GM18519 (cell line): ENCODE measurements around the gene ODC1.
A peak's percentile ranks its signal among the peaks of the same experiment; 100 is the strongest.

Source experiments
- ATAC-seq: cut with Tn5 transposase; IDR thresholded peaks from one replicate; pipeline ENCODE4 v1.9.1; 2021; ENCODE audit warnings: mild to moderate bottlenecking, moderate library complexity; ENCODE audit not compliant: unreplicated experiment, low FRiP score

Gene ODC1

DNA sequence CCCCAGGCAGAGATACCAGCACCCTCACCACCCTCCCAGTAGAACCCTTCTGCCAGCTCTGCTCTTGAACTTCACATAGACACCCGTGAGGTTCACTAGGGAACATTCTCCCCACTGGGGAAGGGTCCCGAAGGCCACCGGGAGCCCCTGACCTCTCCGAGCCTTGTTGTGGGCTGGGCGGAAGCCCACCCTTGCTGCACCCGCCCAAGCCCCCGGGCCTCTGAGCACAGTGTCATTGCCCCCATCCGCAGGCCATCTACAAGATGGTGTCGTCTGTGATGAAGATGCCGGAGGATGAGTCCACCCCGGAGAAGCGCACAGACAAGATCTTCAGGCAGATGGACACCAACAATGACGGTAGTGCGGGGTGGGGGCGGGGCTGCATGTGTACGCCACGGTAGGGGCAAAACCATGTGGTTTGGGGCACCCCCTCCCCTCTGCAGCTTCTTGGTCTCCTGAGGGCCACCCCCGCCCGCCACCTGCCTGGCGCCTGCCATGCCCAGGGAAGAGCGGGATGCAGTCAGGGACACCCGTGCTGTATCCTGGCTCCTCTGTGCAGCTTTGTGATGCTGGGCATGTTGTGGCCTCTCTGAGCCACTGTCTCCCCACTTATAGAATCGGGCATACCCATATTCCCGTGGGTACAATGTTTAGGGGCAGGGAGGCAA, 25.3 kb downstream of the ODC1 start:
- ATAC-seq = no peak

DNA sequence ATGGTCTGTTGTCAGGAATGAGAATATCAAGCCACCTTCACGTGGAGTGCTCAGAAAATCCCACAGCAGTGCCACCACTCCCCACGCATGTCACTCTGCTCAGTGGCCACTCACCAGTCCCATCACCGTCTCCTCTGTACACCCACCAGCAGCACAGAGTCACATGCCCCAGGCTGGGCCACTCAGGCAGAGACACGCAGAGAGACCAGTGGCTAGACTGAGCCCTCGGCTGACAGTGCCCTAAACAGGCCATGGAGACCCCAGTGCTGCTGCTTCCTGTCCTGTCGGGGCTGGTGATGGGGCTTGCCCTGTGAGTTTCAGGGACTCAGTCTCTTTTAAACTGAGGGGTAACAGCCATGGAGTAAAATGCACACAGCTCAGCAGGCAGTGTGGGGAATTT, 25.9 kb downstream of the ODC1 start:
- no peak for ATAC-seq

DNA sequence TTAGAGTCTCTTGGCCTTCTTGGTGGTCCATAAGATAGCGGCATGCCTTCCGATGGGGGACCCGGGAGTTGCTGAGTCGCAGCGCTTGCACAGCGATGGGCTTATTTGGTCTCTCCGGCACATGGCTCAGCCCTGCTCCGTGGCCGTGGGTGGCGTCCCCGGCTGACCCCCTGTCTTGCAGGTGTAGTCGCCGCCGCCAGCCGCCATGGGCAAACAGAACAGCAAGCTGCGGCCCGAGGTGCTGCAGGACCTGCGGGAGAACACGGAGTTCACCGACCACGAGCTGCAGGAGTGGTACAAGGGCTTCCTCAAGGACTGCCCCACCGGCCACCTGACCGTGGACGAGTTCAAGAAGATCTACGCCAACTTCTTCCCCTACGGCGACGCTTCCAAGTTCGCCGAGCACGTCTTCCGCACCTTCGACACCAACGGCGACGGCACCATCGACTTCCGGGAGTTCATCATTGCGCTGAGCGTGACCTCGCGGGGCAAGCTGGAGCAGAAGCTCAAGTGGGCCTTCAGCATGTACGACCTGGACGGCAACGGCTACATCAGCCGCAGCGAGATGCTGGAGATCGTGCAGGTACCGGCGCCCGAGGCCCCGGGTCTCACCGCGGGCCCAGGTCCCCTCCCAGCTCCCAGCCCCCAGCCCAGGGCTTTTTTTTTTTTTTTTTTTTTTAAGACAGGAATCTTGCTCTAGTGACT, 28.4 kb downstream of the ODC1 start:
- ATAC-seq = no peak

DNA sequence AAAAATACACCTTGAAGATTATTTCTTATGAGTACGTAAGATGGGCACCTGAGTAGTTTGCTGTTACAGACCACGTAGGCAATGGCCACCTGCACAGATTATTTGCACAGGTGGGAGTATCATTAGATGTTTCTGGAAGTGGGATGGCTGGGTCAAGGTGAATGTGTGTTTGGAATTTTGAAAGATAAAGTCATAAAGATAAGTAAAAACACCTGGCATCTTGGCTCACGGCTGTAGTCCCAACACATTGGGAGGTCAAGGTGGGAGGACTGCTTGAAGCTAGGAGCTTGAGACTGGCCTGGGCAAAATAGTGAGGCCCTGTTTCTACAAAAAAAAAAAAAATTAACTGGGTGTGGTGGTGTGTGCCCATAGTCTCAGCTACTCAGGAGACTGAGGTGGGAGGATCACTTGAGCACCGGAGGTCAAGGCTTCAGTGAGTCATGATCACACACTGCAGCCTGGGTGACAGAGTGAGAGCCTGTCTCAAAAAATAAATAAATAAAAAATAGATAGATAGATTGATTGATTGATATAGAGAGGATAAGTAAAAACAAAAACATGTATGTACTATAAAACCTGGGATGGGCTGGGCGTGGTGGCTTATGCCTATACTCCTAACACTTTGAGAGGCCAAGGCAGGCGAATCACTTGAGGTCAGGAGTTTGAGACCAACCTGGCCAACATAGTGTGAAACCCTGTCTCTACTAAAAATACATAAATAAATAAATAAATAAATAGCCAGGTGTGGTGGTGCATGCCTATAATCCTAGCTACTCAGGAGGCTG, 30.4 kb downstream of the ODC1 start:
- ATAC-seq = no peak

DNA sequence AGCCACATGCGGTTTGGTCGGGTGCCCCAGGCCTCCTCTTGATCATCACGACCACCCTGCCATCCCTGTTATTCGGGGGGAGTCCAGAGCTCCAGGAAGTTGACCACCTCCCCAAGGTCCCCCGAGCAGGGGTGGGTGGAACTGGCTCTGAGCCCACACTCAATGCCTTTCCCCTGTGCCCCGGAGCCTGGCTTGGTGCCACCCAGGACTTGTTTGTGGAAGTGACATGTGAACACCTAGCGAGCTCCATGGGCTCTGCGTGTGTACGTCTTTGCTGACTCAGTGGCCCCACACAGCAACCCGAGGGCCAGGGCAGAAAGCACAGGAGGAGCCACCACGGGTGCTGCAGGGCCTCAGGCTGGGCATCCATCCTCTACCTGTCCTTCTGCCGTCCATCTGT, 32.5 kb downstream of the ODC1 start:
- no peak for ATAC-seq

DNA sequence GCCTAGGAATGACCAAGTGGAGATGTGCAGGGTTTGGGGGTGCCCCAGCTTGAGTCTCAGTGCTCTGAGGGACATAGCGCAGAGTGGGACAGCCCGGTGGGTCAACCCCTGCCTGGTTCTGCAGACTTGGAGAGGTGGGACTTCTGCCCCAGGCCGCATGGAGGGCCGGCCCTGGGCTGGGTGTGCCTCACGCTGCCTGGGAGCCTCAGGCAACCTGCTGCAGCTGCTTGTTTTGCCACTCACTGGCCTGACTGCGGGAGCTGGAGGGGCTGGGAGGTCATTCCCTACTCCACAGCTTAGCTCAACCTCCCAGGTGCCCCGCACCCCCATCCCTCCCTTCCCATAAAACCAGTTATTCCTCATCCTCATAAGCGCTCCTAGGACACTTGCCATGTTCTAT, 33.1 kb downstream of the ODC1 start:
- ATAC-seq = no peak

DNA sequence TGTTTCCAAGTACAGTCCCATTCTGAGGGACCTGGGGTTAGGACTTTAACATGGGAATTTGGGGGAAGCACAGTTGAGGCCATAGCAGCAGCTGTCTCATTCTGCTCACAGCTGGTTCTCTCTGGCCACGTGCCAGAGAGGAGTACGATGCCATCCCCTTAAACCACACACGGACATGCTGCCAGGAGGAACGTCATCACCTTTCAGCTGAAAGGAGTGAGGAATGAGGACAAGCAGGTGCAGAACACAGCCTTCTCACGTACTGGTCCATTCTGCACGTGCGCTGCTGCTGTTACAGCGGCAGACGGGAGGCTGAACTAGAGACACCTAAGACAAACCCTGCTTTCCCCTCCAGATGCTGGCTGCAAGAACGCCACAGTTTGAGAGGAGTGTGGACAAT, 33.5 kb downstream of the ODC1 start:
- ATAC-seq = no peak

DNA sequence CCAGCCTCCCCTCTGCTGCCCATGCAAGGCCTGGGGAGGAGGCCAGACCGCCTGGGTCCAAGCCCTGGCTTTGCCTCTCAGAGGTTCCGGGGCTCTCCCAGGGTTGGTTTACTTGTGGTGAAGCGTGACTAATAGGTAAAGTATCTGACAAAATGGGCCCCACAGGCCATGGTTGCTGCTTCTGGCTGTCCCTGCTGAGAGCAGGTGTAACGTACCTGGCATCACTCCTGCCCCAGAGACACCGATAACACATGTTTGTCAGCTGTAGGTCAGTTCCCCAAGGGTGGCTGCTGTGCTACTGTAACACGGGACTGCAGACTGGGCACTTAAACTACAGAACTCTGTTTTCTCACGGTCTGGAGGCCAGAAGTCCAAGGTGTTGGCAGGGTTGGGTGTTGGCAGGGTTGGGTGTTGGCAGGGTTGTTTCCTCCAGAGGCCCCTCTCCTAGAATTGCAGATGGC, 34.1 kb downstream of the ODC1 start:
- no peak for ATAC-seq

DNA sequence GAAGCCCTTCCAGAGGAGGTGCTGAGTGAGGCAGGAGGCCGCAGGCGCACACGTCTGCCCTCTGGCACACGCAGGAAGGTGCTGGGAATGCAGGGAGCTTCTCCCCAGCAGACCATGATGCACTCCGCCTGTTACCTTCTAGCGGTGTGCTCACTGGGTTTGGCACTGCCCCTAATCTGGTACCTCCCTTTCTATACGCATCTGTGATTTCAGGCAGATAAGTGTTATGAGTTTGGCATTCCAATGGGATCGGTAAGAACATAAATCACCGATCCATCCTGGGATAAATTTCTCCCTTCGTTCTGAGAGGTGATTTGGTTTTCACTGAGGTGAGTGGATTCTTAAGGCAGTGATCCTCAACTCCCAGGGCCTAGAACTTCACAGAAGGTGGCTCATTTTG, 34.6 kb downstream of the ODC1 start:
- ATAC-seq = no peak

DNA sequence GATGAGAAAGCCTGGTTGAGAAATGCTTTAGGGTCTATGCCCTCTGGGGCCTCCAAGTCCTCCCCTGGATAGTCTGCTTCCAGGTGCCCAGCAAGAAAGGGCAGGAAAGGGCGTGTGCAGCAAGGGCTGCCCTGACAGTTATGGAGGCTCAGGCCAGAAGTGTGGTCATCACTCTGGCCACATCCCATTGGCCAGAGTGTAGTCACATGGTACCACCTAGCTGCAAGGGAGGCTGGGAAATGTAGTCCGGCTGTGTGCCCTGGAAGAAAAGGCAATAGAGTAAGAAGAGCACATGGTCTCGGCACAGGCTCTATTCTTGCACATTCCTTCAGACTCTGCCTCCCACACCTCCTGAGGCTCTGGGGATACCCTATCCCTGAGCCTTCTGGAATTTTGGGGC, 35.7 kb downstream of the ODC1 start:
- ATAC-seq = peak; percentile 37

DNA sequence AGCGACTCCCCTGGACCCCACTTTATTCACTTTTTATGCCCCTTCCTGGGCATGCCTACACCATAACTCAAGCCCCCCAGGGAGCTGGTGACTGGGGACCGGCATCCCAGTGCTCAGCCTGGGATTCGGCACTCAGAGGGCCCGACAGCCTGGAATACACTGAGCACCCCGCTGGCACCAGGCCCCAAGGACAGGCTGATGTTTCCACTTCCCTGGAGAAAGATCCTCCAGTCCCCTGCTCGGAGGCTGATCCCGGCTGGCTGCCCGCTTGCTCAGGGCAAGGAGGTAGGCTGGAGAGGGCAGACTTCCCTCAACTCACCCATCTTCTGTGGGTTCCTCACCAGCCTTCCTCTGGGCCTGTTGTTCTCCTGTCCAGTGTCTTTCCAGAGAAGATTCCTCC, 36.6 kb downstream of the ODC1 start:
- no peak for ATAC-seq

DNA sequence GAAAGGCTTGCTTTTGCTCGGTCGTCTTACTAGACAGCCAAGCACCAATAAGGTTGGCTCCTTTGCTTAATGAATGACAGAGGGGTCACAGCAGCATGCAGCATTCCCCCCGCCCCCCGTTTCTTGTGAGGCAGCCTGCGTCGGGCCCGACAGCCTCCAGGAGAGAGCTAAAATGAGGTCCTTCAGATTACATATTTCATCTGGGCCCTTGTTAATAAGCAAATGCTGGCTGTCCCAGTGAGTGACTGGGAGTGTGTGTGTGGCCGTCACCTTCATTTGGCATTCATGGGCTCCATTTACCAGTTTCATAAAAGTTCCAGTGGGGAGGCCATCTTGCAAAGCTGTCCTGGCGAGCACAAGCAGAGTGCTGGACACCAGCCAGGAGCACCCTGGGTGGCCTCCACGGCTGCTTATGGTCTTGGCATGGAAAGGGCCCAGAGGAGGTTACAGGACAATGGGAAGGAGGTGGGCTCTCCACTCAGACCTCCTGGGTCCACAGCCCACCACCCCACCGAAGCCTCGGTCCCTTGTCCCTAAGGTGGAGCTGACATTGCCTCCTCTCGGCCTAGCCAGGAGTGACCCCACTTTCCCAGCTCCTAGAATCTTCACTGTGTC, 37.2 kb downstream of the ODC1 start:
- ATAC-seq = no peak

DNA sequence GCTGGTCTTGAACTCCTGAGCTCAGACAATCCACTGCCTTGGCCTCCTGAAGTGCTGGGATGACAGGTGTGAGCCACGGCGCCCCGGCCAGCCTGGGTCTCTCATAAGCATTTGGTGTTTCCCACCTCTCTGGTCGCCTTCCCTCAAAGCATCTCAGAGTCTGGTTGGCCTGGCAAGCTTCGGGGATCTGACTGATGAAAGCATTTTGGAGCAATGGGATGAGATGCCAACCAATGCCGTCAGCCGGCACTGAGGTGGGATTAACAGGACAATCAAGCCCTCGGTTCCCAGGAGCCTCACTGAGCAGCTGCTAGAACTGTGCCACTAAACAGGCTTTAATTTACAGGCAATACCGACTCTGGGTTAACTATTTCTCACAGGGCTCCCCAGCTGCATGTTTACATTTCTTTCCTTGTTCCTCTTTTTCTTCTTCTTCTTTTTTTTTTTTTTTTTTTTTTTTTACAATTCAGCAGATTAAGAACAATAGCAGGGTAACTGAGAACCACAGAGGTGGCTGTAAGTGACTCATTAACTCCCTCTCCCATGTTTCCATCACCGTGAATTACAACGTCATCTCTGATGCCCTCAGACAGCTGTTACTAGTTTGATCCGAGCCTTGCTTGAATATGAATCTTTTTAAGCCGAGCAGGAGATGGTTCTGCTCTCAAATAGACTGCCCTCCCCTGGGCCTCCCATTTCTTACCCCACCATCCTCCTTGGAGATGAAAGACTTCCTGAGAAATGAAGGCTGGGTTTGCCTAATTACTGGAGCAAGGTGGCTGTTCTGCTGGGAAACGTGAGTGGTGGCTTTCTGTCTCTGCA, 37.9 kb downstream of the ODC1 start:
- no peak for ATAC-seq

DNA sequence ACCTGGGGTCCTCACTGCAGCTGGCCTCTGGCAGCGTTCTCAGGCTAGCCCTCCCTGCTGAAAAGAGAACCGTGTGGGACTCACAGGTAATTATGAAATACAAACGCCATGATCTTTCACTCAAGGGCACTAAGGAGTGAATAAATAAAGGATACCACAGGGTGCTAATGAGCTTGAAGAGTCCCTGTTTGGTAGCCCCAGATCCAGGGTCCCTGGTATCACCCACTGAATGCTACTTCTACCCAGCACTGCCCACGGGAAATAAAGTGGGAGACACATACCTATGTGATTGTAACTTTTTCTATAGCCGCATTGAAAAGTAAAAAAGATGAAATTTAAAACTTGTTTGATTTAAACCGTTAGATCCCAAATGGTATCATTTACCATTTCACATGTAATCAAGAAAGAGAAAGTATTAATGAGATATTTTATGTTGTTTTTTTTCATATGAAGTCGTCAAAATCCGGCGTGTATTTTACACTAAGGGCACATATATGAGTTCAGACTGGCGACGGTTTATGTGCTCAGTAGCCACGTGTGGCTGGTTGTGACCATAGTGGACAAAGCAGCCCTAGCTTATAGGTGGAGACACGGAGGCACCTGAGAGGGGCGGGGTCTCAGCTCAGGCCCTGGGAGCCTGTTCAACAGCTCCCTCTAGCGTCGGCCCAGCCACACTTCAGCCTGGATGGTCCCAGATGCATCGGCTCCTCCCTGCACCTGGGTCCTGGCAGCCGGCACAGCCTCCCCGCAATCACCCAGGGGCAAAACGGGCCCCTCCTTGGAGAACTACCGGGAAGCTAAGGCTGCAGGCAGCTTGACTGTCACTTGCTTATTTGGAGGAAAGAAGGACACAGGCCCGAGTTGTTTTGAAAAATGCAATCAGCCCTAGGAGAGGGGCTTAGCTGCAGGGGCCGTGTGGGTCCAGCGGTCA, 39.2 kb downstream of the ODC1 start:
- ATAC-seq = peak; percentile 36

DNA sequence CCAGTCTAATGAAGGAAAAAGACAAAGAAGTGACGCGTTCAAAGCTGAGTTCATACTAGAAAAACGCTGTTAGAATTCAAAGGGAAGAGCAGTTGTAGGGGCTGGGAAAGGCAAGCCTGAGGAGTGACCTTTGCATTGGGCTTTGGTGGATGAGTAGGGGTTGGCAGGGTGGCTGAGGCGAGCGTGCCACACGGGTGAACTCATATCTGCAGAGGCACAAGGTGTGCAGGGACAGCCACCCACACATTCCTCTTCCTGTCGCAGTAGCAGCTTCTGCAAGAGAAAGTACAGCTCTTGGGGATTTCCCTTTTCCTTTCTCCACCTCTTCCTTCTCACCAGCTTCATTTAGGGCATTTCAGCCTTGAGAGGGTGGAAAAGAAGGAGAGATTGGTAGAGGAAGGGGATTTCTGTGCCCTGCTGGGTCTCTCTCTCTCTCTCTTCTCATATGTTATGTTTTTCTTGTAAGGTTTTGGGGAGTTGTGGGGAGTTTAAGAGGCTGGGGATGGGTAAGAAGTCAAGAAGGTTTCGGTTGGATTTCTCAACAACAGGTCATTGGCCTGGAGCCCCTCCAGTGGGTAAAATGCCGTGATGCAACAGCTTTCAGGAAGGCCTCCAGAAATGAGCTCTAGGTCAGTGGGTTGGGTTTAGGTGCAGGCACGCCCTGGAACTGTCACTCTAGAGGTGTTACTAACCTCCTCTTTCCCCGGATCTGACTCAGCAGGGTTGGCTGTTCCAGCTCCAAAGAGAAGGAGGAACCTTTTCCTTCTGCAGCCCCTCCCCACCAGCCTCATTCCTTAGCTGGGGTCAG, 40.1 kb downstream of the ODC1 start:
- ATAC-seq = no peak

DNA sequence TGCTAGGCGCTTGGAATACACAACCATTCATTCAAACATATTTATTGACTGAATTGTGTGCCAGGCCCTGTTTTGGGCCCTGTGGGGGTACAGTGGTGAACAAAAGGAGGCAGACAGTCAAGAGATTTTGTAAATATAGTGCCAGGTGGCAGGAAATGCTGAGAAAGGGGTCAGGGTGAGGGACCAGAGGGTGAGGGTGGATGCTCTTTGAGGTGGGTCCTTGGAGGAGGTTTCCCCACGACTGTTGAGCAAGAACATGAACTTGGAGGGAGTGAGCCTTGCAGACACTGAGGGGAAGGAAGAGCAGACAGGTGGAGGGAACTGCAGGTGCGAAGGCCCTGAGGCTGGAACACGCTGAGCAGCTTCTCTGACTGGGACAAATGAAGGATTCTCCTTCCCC, 40.7 kb downstream of the ODC1 start:
- ATAC-seq = no peak

DNA sequence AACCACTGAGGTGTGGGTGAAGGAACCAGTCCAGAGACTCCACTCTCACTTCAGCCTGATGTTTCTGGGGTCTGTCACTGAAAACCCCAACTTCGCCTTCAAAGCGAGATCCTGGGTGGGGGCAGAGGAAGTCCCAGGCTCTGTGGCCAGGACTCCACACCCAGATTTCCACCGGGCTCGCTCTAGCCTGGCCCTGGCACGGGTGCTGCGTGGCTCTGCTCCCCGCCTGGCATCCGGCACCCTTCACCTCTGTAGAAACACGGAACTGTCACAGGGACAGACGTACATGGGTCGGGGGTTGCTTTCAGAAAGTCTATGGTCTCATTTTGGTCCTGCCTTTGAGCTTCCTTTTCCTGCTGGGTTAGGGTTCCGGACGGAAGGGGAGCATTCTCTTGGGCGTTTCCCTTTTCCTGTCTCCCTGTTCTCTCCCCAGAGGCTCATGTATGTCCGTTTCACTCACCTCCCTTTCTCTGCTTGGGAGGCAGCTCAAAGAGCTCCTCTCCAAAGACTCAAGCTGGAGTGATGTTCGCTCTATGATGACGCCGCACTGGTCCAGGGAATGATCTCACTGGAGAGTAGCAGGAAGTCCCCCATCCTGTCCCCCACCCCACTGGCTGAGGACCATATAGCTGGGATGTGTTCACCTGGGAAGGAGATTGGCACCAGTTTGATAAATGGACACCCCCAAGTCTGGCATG, 41.5 kb downstream of the ODC1 start:
- ATAC-seq = no peak

DNA sequence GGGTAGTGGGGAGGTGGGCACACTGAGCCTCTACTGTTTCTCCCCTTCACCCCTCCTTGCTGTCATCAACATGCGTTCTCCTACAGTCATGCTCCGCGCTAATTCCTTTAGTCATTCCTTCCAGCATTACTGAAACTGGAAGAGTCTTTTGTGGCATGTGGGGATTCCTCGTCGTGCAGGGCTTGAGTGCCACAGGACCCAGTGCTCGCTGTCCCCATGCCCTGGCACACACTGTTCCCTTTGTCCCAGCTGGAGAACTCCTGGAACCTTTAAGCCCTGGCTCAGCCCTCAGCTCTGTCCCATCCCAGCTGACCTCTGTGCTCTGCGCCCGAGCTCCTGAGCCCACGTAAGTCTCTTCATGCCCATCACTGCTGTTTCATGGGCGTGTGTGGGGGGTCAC, 42.1 kb downstream of the ODC1 start:
- ATAC-seq = no peak
